TTC549 (cell line): Measurements from ENCODE around the gene C14orf39.

ENCODE experiments used
- FAIRE-seq: peaks from 2 replicates; lab custom pipeline; 2012; peaks lifted over from hg19 to GRCh38; lab: Jason Lieb, UNC

The C14orf39 gene

GRCh38 chr14:60485598-60486251, at the start of gene C14orf39:
Gene C14orf39, minus strand, starts transcription at chr14:60486063. Its CDS starts 985 bp downstream, at chr14:60485078.
- no peak for FAIRE-seq

GRCh38 chr14:60532442-60532841, 46.6 kb upstream of the C14orf39 start:
- FAIRE-seq = no peak

- no peak for FAIRE-seq
Observed at GRCh38 chr14:60515511-60516289, 29.8 kb upstream of the C14orf39 start.

- FAIRE-seq = no peak
Observed at GRCh38 chr14:60514741-60515491, 29.1 kb upstream of the C14orf39 start.

GRCh38 chr14:60514378-60514740, 28.5 kb upstream of the C14orf39 start:
- no peak for FAIRE-seq

- FAIRE-seq = no peak
Observed at GRCh38 chr14:60512973-60513571, 27.2 kb upstream of the C14orf39 start.

GRCh38 chr14:60512126-60512525, 26.3 kb upstream of the C14orf39 start:
- no peak for FAIRE-seq

GRCh38 chr14:60510951-60511599, 25.2 kb upstream of the C14orf39 start:
- no peak for FAIRE-seq

GRCh38 chr14:60510254-60510950, 24.5 kb upstream of the C14orf39 start:
- FAIRE-seq = no peak

- no peak for FAIRE-seq
Observed at GRCh38 chr14:60509438-60510253, 23.8 kb upstream of the C14orf39 start.

- no peak for FAIRE-seq
Observed at GRCh38 chr14:60508707-60509437, 23.0 kb upstream of the C14orf39 start, which contains the start of gene SIX6. Gene SIX6, plus strand, starts transcription at chr14:60509146. Its CDS starts 253 bp downstream, at chr14:60509399.

GRCh38 chr14:60508363-60508706, 22.5 kb upstream of the C14orf39 start:
- no peak for FAIRE-seq

GRCh38 chr14:60506985-60507829, 21.3 kb upstream of the C14orf39 start:
- no peak for FAIRE-seq

- FAIRE-seq = no peak
Observed at GRCh38 chr14:60506462-60506984, 20.7 kb upstream of the C14orf39 start.

GRCh38 chr14:60506010-60506409, 20.1 kb upstream of the C14orf39 start:
- FAIRE-seq = no peak

GRCh38 chr14:60505448-60505847, 19.6 kb upstream of the C14orf39 start:
- no peak for FAIRE-seq

GRCh38 chr14:60502541-60502940, 16.7 kb upstream of the C14orf39 start:
- no peak for FAIRE-seq

- FAIRE-seq = no peak
Observed at GRCh38 chr14:60495946-60496345, 10.1 kb upstream of the C14orf39 start.

- no peak for FAIRE-seq
Observed at GRCh38 chr14:60490270-60490669, 4.4 kb upstream of the C14orf39 start.
